ENCODE measurements around the gene VPS35L. TPM values are rescaled to one million over a fixed set of nuclear protein-coding genes. Genes with fewer than 3 reads are reported as not detected.

VPS35L gene
- total and polyA plus RNA-seq, 2 of the 13 experiments (the other 11 are each of a cell fraction or from before 2014, with no cell fraction given) = 1.4 to 1.6 TPM

GRCh38 chr16:19555938-19556771 is 652 bp downstream of the VPS35L start (continued):
- no peak for TF ChIP-seq ZBTB10 (CRISPR knock-in tag; IDR thresholded peaks at IDR 0.05; ENCODE audit: borderline replicate concordance)
- no peak for TF ChIP-seq TCF12 (IDR thresholded peaks at IDR 0.05)
- no peak for TF ChIP-seq TCF12 (CRISPR knock-in tag; IDR thresholded peaks at IDR 0.05)
- no peak for TF ChIP-seq ZBTB26 (CRISPR knock-in tag; IDR thresholded peaks at IDR 0.05; ENCODE audit: borderline replicate concordance)
- no peak for TF ChIP-seq ZNF256 (CRISPR knock-in tag; conservative IDR thresholded peaks at IDR 0.05)
- TF ChIP-seq RFXAP (CRISPR knock-in tag; IDR thresholded peaks at IDR 0.05; ENCODE audit: borderline replicate concordance) = no peak
- TF ChIP-seq ZNF230 (CRISPR knock-in tag; IDR thresholded peaks at IDR 0.05) = no peak
- TF ChIP-seq ZIK1 (CRISPR knock-in tag; IDR thresholded peaks at IDR 0.05; ENCODE audit: borderline replicate concordance, low read depth) = no peak
- TF ChIP-seq TBX2 (CRISPR knock-in tag; IDR thresholded peaks at IDR 0.05; ENCODE audit: borderline replicate concordance) = no peak
- no peak for TF ChIP-seq KDM4B (CRISPR knock-in tag; IDR thresholded peaks at IDR 0.05)
- no peak for TF ChIP-seq PAX8 (CRISPR knock-in tag; IDR thresholded peaks at IDR 0.05; ENCODE audit: borderline replicate concordance)
- no peak for TF ChIP-seq ZNF407 (CRISPR knock-in tag; IDR thresholded peaks at IDR 0.05; ENCODE audit: not compliant biosample characterization)
- TF ChIP-seq ZNF839 (CRISPR knock-in tag; IDR thresholded peaks at IDR 0.05; ENCODE audit: borderline replicate concordance) = no peak
- TF ChIP-seq BCL3 (CRISPR knock-in tag; IDR thresholded peaks at IDR 0.05) = no peak

Data from HepG2 (cell line).